GM23248 (cell line): ENCODE measurements around the gene PDE4C. TPM values are rescaled to one million over a fixed set of nuclear protein-coding genes. Genes with fewer than 3 reads are reported as not detected.

Experiments
- DNase-seq: peaks from one replicate; pipeline ENCODE4 v3.0.0-alpha.2; 2015
- H2AFZ ChIP-seq: fragments of 200-600 bp; sonication (generic); 2 replicates; pipeline ENCODE4 v1.6.1; 2016; ENCODE audit warnings: antibody characterized with exemption
- H3F3A ChIP-seq: fragments of 200-600 bp; sonication (generic); 2 replicates; pipeline ENCODE4 v1.6.1; 2016; ENCODE audit warnings: mild to moderate bottlenecking, antibody characterized with exemption, mixed run types; ENCODE audit not compliant: insufficient read depth
- H3K27ac ChIP-seq: fragments of 200-600 bp; sonication (generic); 2 replicates; pipeline ENCODE4 v1.5.1; 2016; ENCODE audit warnings: mild to moderate bottlenecking
- H3K27me3 ChIP-seq: fragments of 200-600 bp; sonication (generic); replicated peaks from 2 replicates; pipeline ENCODE4 v1.6.1; 2016; ENCODE audit warnings: mild to moderate bottlenecking; ENCODE audit not compliant: insufficient read depth
- H3K36me3 ChIP-seq: fragments of 200-600 bp; sonication (generic); 2 replicates; pipeline ENCODE4 v1.6.1; 2016; ENCODE audit warnings: low read depth, mild to moderate bottlenecking
- H3K4me1 ChIP-seq: fragments of 200-600 bp; sonication (generic); 2 replicates; pipeline ENCODE4 v1.6.1; 2016; ENCODE audit warnings: mild to moderate bottlenecking; ENCODE audit not compliant: insufficient read depth
- H3K4me2 ChIP-seq: fragments of 200-600 bp; sonication (generic); one replicate; pipeline ENCODE4 v1.6.1; 2016; ENCODE audit warnings: mild to moderate bottlenecking; ENCODE audit not compliant: unreplicated experiment
- H3K4me3 ChIP-seq: fragments of 200-600 bp; sonication (generic); 2 replicates; pipeline ENCODE4 v1.5.1; 2016; ENCODE audit warnings: mild to moderate bottlenecking
- H3K79me2 ChIP-seq: fragments of 200-600 bp; sonication (generic); 2 replicates; pipeline ENCODE4 v1.6.1; 2016; ENCODE audit warnings: mild to moderate bottlenecking; ENCODE audit not compliant: insufficient read depth
- H3K9ac ChIP-seq: fragments of 200-600 bp; sonication (generic); 2 replicates; pipeline ENCODE4 v1.6.1; 2016; ENCODE audit warnings: mild to moderate bottlenecking
- H3K9me2 ChIP-seq: fragments of 200-600 bp; sonication (generic); 2 replicates; pipeline ENCODE4 v1.6.1; 2016; ENCODE audit warnings: mixed run types, mild to moderate bottlenecking, moderate library complexity; ENCODE audit not compliant: insufficient read depth
- H3K9me3 ChIP-seq: fragments of 200-600 bp; sonication (generic); one replicate; pipeline ENCODE4 v1.6.1; 2017; ENCODE audit warnings: low read depth
- H4K20me1 ChIP-seq: fragments of 200-600 bp; sonication (generic); 2 replicates; pipeline ENCODE4 v1.6.0; 2016; ENCODE audit not compliant: insufficient read depth
- EZH2 ChIP-seq: fragments of 200-600 bp; sonication (generic); IDR thresholded peaks from 2 replicates; pipeline ENCODE4 v1.6.1; 2018; ENCODE audit warnings: antibody characterized with exemption, mild to moderate bottlenecking; ENCODE audit not compliant: insufficient read depth, poor library complexity, severe bottlenecking
- EZH2phosphoT487 ChIP-seq: fragments of 200-600 bp; sonication (generic); IDR thresholded peaks from 2 replicates; pipeline ENCODE4 v1.6.1; 2018; ENCODE audit warnings: antibody characterized with exemption, moderate library complexity, mild to moderate bottlenecking, low read depth; ENCODE audit not compliant: insufficient read depth
- WGBS, 2 experiments: methylation state at CpG; one replicate each; pipeline ENCODE4 v1.1.6; 2015 to 2017; ENCODE audit warnings: low lambda C conversion rate in 2 of 2, low coverage in 1 of 2; ENCODE audit errors: missing lambda C conversion rate in 2 of 2; 5-methylcytosine and 5-hydroxymethylcytosine counted together
- in situ Hi-C: fragments of 300-500 bp; cut with MboI; formaldehyde crosslinking; loops from 2 replicates; pipeline ENCODE4 v1.15.0; 2020
- polyA plus RNA-seq: library from polyadenylated mRNA; unstranded; fragments of >200 nt; fragmentation: Nextera tagmentation; extraction: Ambion mirVana; gene quantifications from 2 replicates; pipeline ENCODE4 v1.2.1, GENCODE V29; 2016
- total RNA-seq: library from RNA; depleted of rRNA; stranded (reverse); fragments of >200 nt; shearing (Covaris generic); gene quantifications from 2 replicates; pipeline ENCODE4 v1.2.3, GENCODE V29; 2014

PDE4C gene
- total and polyA plus RNA-seq, 2 experiments from 2014 or later: 0.22 to 0.40 TPM

DNA sequence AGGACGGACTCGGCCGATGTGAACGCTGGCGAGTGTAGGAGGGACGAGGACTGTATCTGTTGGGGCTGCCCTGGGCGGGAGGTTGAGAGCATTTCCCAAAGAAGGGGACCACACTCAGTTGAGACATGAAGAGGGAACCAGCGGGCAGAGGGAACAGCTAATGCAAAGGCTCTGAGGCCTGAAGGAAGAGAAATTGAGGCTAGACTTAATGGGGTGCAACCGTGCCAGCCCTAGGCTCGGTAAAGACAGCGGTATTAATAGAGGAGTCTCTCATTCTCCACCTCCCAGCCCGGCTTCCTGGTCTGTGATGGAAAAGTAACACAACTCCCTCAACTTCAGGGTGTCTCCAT is 32.1 kb downstream of the PDE4C start:
- Histone ChIP-seq H3F3A (peaks cover 11% of the 10 kb centered on the region), H3K9ac (peak overlapping the region; percentile 86), H3K79me2 (no peaks in the 10 kb centered on the region), H3K36me3 (no peaks in the 10 kb centered on the region), H4K20me1 (no peaks in the 10 kb centered on the region), H3K4me1 (peaks cover 5% of the 10 kb centered on the region; the same call in 1 of the 2 replicates), H2AFZ (peak overlapping the region; percentile 73), H3K27ac (no peak overlapping the region), H3K4me2 (peak overlapping the region; percentile 94), H3K9me2 (no peaks in the 10 kb centered on the region), H3K9me3 (no peaks in the 10 kb centered on the region), H3K27me3 (no peaks in the 10 kb centered on the region), H3K4me3 (peak overlapping the region; percentile 86)
- DNase-seq: peak; percentile 20
- in situ Hi-C loops: no loop called here
- TF ChIP-seq EZH2phosphoT487: no peak
- no peak for TF ChIP-seq EZH2
- 39 to 41% methylated on average over 12 of the region's 12 CpGs for WGBS, 2 experiments

DNA sequence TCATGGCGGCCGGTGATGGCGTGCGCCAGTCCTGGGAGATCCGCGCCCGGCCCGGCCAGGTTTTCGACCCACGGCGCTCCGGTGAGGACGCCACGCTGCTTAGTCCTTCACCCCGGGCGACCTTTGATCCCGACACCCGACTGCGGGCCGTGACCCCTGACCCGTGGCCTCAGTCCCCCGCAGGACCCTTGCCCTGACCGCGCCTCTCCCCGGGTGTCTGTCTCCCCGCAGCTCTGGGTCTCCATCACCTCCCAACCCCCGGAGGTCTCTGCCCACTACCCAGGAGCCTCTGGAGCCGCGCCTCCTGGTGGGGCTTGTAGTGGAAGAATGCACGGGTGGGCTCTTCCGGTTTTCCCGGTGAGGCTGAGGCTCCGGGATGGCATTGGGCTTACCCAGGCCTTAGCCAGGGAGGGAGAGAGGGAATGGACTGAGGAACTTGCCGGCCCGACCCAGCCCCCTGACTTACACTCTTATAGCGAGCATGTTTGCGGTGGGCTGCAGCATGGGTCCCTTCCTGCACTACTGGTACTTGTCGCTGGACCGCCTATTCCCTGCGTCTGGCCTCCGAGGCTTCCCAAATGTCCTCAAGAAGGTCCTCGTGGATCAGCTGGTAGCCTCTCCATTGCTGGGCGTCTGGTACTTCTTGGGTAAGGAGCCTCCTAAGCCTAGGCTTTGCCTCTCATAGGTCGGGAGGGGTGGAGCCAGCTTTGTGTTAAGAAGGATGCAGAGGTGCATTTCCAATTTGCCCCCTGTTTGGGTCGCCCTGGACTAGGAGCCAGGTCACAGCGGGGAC is 32.7 kb downstream of the PDE4C start:
- WGBS, 2 experiments: 5% methylated on average over 40 to 44 of the region's 46 CpGs
- Histone ChIP-seq H3K4me1 (peaks cover 5% of the 10 kb centered on the region; the same call in 1 of the 2 replicates), H3K4me2 (peak overlapping the region; percentile 94), H3K9me3 (no peaks in the 10 kb centered on the region), H3K36me3 (no peaks in the 10 kb centered on the region), H3K9me2 (no peaks in the 10 kb centered on the region), H3K27me3 (no peaks in the 10 kb centered on the region), H3K27ac (peak overlapping the region; percentile 66), H3K9ac (peak overlapping the region; percentile 86), H2AFZ (peak overlapping the region; percentile 73), H4K20me1 (no peaks in the 10 kb centered on the region), H3K79me2 (no peaks in the 10 kb centered on the region), H3F3A (peaks cover 11% of the 10 kb centered on the region), H3K4me3 (peak overlapping the region; percentile 86)
- DNase-seq: peak; percentile 51
- in situ Hi-C loops: no loop called here
- TF ChIP-seq EZH2: no peak
- TF ChIP-seq EZH2phosphoT487: no peak

- in situ Hi-C loops: no loop called here
- TF ChIP-seq EZH2phosphoT487 (no peak), EZH2 (no peak)
Observed at GRCh38 chr19:18192673-18193387, 33.4 kb downstream of the PDE4C start, which contains the start of gene MPV17L2. Gene MPV17L2, plus strand, starts transcription at chr19:18193218. Its CDS starts 64 bp downstream, at chr19:18193282.

DNA sequence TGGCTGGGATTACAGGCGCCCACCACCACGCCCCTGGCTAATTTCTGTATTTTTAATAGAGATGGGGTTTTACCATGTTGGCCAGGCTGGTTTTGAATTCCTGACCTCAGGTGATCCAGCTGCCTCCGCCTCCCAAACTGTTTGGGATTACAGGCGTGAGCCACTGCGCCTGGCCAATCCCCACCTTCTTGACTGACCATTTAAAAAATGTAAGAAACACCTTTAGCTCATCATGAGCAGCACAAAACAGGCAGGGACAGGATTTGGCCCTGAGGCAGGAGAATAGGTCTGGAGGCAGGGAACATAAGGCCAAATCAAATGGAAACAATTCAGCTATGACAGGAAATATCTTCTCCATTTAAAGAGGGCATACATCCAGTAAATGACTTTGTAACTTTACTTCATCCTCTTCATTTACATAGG is 34.6 kb downstream of the PDE4C start:
- H3K27ac ChIP-seq: peak overlapping the region; percentile 96
- H3K79me2 ChIP-seq: no peaks in the 10 kb centered on the region
- H3K4me2 ChIP-seq: peak overlapping the region; percentile 94
- no peaks in the 10 kb centered on the region for H3K9me3 ChIP-seq
- 67% methylated on average over 5 of the region's 5 CpGs for WGBS, 2 experiments
- peak overlapping the region; percentile 93 for H3K9ac ChIP-seq
- DNase-seq: no peak
- H3K4me1 ChIP-seq: peaks cover 5% of the 10 kb centered on the region; the same call in 1 of the 2 replicates
- in situ Hi-C loops: no loop called here
- peak overlapping the region; percentile 82 for H2AFZ ChIP-seq
- TF ChIP-seq EZH2 (no peak), EZH2phosphoT487 (no peak)
- H3K4me3 ChIP-seq: peak overlapping the region; percentile 84
- no peaks in the 10 kb centered on the region for H4K20me1 ChIP-seq
- H3F3A ChIP-seq: peaks cover 11% of the 10 kb centered on the region
- H3K9me2 ChIP-seq: no peaks in the 10 kb centered on the region
- no peaks in the 10 kb centered on the region for H3K36me3 ChIP-seq
- H3K27me3 ChIP-seq: no peaks in the 10 kb centered on the region

More at GRCh38 chr19:18192673-18193387, 33.4 kb downstream of the PDE4C start, which contains the start of gene MPV17L2:
- Histone ChIP-seq H2AFZ (peak within 1 kb of the TSS; percentile 82), H3F3A (peaks cover 11% of the 10 kb centered on the region), H3K4me2 (peak within 1 kb of the TSS; percentile 94), H3K79me2 (no peaks in the 10 kb centered on the region), H3K4me1 (peaks cover 5% of the 10 kb centered on the region; the same call in 1 of the 2 replicates), H3K36me3 (no peaks in the 10 kb centered on the region), H3K9ac (peak within 1 kb of the TSS; percentile 93), H4K20me1 (no peaks in the 10 kb centered on the region), H3K9me3 (no peaks in the 10 kb centered on the region), H3K27me3 (no peaks in the 10 kb centered on the region), H3K9me2 (no peaks in the 10 kb centered on the region), H3K4me3 (peak within 1 kb of the TSS; percentile 86), H3K27ac (peak within 1 kb of the TSS; percentile 96)
- 0% methylated on average over 70 to 73 of the region's 74 CpGs for WGBS, 2 experiments
- DNase-seq: peak; percentile 100
